HepG2 (cell line): ENCODE results near the gene NSFL1C. TPM values are rescaled to one million over a fixed set of nuclear protein-coding genes. Genes with fewer than 3 reads are reported as not detected.

Source experiments
- ATAC-seq: fragments of 200-7000 bp; cut with Tn5 transposase; 3 replicates; pipeline ENCODE4 v1.9.1; 2020; ENCODE audit warnings: mild to moderate bottlenecking, moderate library complexity
- BruUV-seq: library from RNA; stranded (reverse); fragments of 400-500 nt; replicated peaks from 2 replicates; lab custom pipeline; 2021; lab: Mats Ljungman, UMichigan
- CTCF ChIA-PET: fragments of 300-600 bp; formaldehyde crosslinking; extraction: SDS; loops from one replicate; lab custom pipeline; 2021; ENCODE audit warnings: low total read pairs, inconsistent platforms, low intra/inter-chr PET ratio; lab: Yijun Ruan, JAX
- POLR2A ChIA-PET: fragments of 350-600 bp; sonication (Branson Sonifier 250); formaldehyde crosslinking; loops from one replicate; lab custom pipeline; 2020; ENCODE audit warnings: antibody characterized with exemption, inconsistent platforms; lab: Yijun Ruan, JAX
- DNase-seq: peaks from one replicate; pipeline ENCODE4 v3.0.0-alpha.2; 2015; ENCODE audit warnings: low spot score
- FAIRE-seq: peaks from 3 replicates; lab custom pipeline; 2011; peaks lifted over from hg19 to GRCh38; lab: Jason Lieb, UNC
- H2AFZ ChIP-seq: one replicate; pipeline ENCODE4 v1.6.1; 2011; ENCODE audit warnings: low read length, inconsistent platforms
- H3K27ac ChIP-seq: fragments of 300-600 bp; 3 replicates; pipeline ENCODE4 v1.8.0; 2011; ENCODE audit warnings: mixed run types, mild to moderate bottlenecking, mixed read lengths, low read length, inconsistent platforms; ENCODE audit not compliant: insufficient read depth; ENCODE audit errors: extremely low read length
- H3K27me3 ChIP-seq, 2 experiments: fragments of 200-600 bp in 1 of 2; 2 replicates in 1 of 2; 3 replicates in 1 of 2; pipeline versions ENCODE4 v1.6.0 to v1.8.0; 2011; ENCODE audit warnings: low read length in 2 of 2, mild to moderate bottlenecking in 2 of 2, moderate library complexity in 2 of 2, inconsistent platforms in 1 of 2; ENCODE audit not compliant: insufficient read depth in 2 of 2, control insufficient read depth in 1 of 2
- H3K36me3 ChIP-seq, 2 experiments: fragments of 200-600 bp in 1 of 2; replicated peaks in 1 of 2; 2 replicates in 1 of 2; 3 replicates in 1 of 2; pipeline versions ENCODE4 v1.5.1 to v1.8.0; 2011; ENCODE audit warnings: low read length in 2 of 2, inconsistent platforms in 1 of 2; ENCODE audit not compliant: insufficient read depth in 2 of 2, control insufficient read depth in 1 of 2
- H3K4me1 ChIP-seq: 2 replicates; pipeline ENCODE4 v1.5.1; 2012; ENCODE audit warnings: low read length, inconsistent platforms; ENCODE audit not compliant: insufficient read depth
- H3K4me2 ChIP-seq: 2 replicates; pipeline ENCODE4 v1.6.0; 2011; ENCODE audit warnings: low read depth, low read length, inconsistent platforms
- H3K4me3 ChIP-seq, 3 experiments: fragments of 200-600 bp in 1 of 3; sonication (generic), shearing (Covaris generic) in 1 of 3; replicated peaks in 1 of 3; 2 replicates each; pipeline ENCODE4 v1.5.1; 2011 to 2016; ENCODE audit warnings: low read length in 3 of 3, inconsistent platforms in 2 of 3, low read depth in 2 of 3, mild to moderate bottlenecking in 2 of 3, control low read depth in 1 of 3, mixed read lengths in 1 of 3; ENCODE audit not compliant: insufficient read depth in 1 of 3
- H3K79me2 ChIP-seq: one replicate; pipeline ENCODE4 v1.6.1; 2011; ENCODE audit warnings: low read length, inconsistent platforms; ENCODE audit not compliant: insufficient read depth
- H3K9ac ChIP-seq: 2 replicates; pipeline ENCODE4 v1.6.0; 2011; ENCODE audit warnings: mild to moderate bottlenecking, low read depth, low read length, inconsistent platforms; ENCODE audit not compliant: insufficient read depth
- H3K9me3 ChIP-seq: 2 replicates; pipeline ENCODE4 v1.5.1; 2012; ENCODE audit warnings: mild to moderate bottlenecking, low read length
- H4K20me1 ChIP-seq: 2 replicates; pipeline ENCODE4 v1.6.0; 2011; ENCODE audit warnings: inconsistent platforms, mild to moderate bottlenecking, low read length, moderate library complexity; ENCODE audit not compliant: insufficient read depth
- CC2D1A ChIP-seq: sonication (generic); formaldehyde crosslinking; IDR thresholded peaks from 2 replicates; pipeline ENCODE4 v1.8.1; 2023; ENCODE audit warnings: mild to moderate bottlenecking, missing genetic modification reagents
- POGZ ChIP-seq: sonication (generic); formaldehyde crosslinking; IDR thresholded peaks from 2 replicates; pipeline ENCODE4 v1.4.0; 2020; ENCODE audit warnings: mild to moderate bottlenecking, missing genetic modification reagents
- PRPF4 ChIP-seq: fragments of 200-400 bp; formaldehyde crosslinking; IDR thresholded peaks from 2 replicates; pipeline ENCODE4 v1.6.1; 2016; ENCODE audit warnings: low read length, low read depth; ENCODE audit not compliant: poor library complexity, severe bottlenecking
- ZNF12 ChIP-seq: sonication (generic); formaldehyde crosslinking; IDR thresholded peaks from 2 replicates; pipeline ENCODE4 v1.5.0; 2020; ENCODE audit warnings: missing genetic modification reagents
- ZNF17 ChIP-seq: sonication (generic); formaldehyde crosslinking; IDR thresholded peaks from 2 replicates; pipeline ENCODE4 v1.5.0; 2020; ENCODE audit warnings: mild to moderate bottlenecking, missing genetic modification reagents
- ZNF329 ChIP-seq: sonication (generic); formaldehyde crosslinking; IDR thresholded peaks from 2 replicates; pipeline ENCODE4 v1.9.0; 2021; ENCODE audit warnings: low read depth, mild to moderate bottlenecking, missing genetic modification reagents
- ZNF703 ChIP-seq: sonication (generic); formaldehyde crosslinking; IDR thresholded peaks from 2 replicates; pipeline ENCODE4 v1.5.1; 2020; ENCODE audit warnings: missing genetic modification reagents, mild to moderate bottlenecking, moderate library complexity, borderline replicate concordance
- WGBS: methylation state at CpG from one replicate; pipeline ENCODE4 v1.1.6; 2017; ENCODE audit warnings: low lambda C conversion rate; 5-methylcytosine and 5-hydroxymethylcytosine counted together
- in situ Hi-C: cut with HindIII; loops from 2 replicates; pipeline ENCODE4 v1.10.0; 2017; ENCODE audit warnings: low pct_unique_long_range_greater_than_20kb; ENCODE audit not compliant: extremely low pct_ligation_motif_present
- intact Hi-C: fragments of 100-400 bp; cut with micrococcal nuclease; formaldehyde crosslinking; loops from one replicate; pipeline ENCODE4 v1.10.0; 2022; ENCODE audit not compliant: unreplicated experiment
- polyA plus RNA-seq, 8 experiments: library from polyadenylated mRNA; depleted of rRNA in 3 of 8; stranded (reverse) in 7 of 8; unstranded in 1 of 8; fragments of >200 nt; fragmentation: Illumina TruSeq in 4 of 8; extraction: Trizol in 4 of 8; gene quantifications; 2 replicates each; pipeline versions ENCODE4 v1.2.1 to v1.2.3, GENCODE V29; 2011 to 2016; ENCODE audit warnings: low read depth in 4 of 8, missing spikeins in 1 of 8, mixed read lengths in 1 of 8; ENCODE audit not compliant: insufficient read depth in 1 of 8
- total RNA-seq, 5 experiments: library from RNA; depleted of rRNA; stranded (reverse); fragments of >200 nt; fragmentation: Illumina TruSeq; extraction: Trizol; gene quantifications; 2 replicates each; pipeline ENCODE4 v1.2.3, GENCODE V29; 2016; ENCODE audit warnings: low read depth in 1 of 5
- TF ChIP-seq, protein P1 (sequence below): sonication (generic); formaldehyde crosslinking; IDR thresholded peaks from 2 replicates; pipeline ENCODE4 v1.8.0; 2022; ENCODE audit warnings: mild to moderate bottlenecking, missing genetic modification reagents, moderate library complexity
- TF ChIP-seq, protein P2 (sequence below): sonication (generic); formaldehyde crosslinking; IDR thresholded peaks from 2 replicates; pipeline ENCODE4 v1.5.0; 2020; ENCODE audit warnings: mild to moderate bottlenecking, low read depth, missing genetic modification reagents, borderline replicate concordance

Gene NSFL1C
- total and polyA plus RNA-seq, 2 of the 13 experiments (the other 11 are each of a cell fraction or from before 2014, with no cell fraction given) = 22.9 to 62.7 TPM

DNA sequence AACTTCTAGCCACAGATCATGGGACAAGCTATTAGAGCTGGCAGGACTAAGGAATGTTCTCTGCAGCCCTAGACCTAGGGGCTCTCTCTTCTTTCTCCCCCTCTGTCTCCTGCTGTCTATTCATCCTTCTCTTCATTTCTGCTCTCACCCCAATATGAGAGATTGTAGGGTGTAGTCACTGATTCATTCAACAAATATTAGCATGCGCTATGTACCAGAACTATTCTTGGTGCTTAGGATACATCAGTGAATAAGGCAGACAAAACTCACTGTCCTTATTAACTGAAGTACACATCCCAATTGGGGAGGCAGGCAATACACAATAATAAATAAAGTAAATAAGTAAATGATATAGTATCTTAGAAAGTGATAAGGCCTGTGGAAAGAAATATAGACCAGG lies 39.2 kb upstream of the NSFL1C start:
- 5% methylated on average over 1 of the region's 1 CpG for WGBS
- no peak for FAIRE-seq
- H3K27ac ChIP-seq = no peak overlapping the region
- no peak overlapping the region for H2AFZ ChIP-seq
- ATAC-seq = no peak
- ChIA-PET CTCF (no interaction called here), POLR2A (no interaction called here)
- no peaks in the 10 kb centered on the region for H4K20me1 ChIP-seq
- no TSS peak for BruUV-seq
- H3K27me3 ChIP-seq = peaks cover 0 to 4% of the 10 kb centered on the region in 2 experiments; a peak in 3 of 5 replicates
- H3K36me3 ChIP-seq = no peaks in the 10 kb centered on the region
- H3K79me2 ChIP-seq = no peaks in the 10 kb centered on the region
- H3K4me1 ChIP-seq = no peaks in the 10 kb centered on the region
- H3K4me2 ChIP-seq = no peak overlapping the region
- in situ Hi-C loops = no loop called here
- H3K4me3 ChIP-seq = no peak overlapping the region
- no peak for DNase-seq
- TF ChIP-seq ZNF12 (no peak), ZNF329 (no peak), ZNF703 (CRISPR knock-in tag) (no peak), PRPF4 (no peak), ZNF17 (CRISPR knock-in tag) (no peak), CC2D1A (CRISPR knock-in tag) (no peak), POGZ (no peak)
- TF ChIP-seq, protein P1, sequence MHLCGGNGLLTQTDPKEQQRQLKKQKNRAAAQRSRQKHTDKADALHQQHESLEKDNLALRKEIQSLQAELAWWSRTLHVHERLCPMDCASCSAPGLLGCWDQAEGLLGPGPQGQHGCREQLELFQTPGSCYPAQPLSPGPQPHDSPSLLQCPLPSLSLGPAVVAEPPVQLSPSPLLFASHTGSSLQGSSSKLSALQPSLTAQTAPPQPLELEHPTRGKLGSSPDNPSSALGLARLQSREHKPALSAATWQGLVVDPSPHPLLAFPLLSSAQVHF (CRISPR knock-in tag) = no peak
- TF ChIP-seq, protein P2, sequence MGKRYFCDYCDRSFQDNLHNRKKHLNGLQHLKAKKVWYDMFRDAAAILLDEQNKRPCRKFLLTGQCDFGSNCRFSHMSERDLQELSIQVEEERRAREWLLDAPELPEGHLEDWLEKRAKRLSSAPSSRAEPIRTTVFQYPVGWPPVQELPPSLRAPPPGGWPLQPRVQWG (CRISPR knock-in tag) = no peak
- H3K9me3 ChIP-seq = no peaks in the 10 kb centered on the region
- intact Hi-C loops = no loop called here
- no peak overlapping the region for H3K9ac ChIP-seq
